Upper lobe of left lung (tissue), 6 donors: Measurements from ENCODE around the gene LAMA5. TPM values are rescaled to one million over a fixed set of nuclear protein-coding genes. Genes with fewer than 3 reads are reported as not detected.

ENCODE experiments used
- ATAC-seq, 2 donors: fragments of 200-7000 bp; cut with Tn5 transposase; one replicate each; pipeline ENCODE4 v1.9.1; 2022; ENCODE audit warnings: mild to moderate bottlenecking in 2 of 2, moderate library complexity in 2 of 2; ENCODE audit not compliant: low FRiP score in 2 of 2
- DNase-seq, 2 donors: peaks; one replicate each; pipeline ENCODE4 v3.0.0-alpha.2; 2019 to 2020
- H3K27ac ChIP-seq, 4 donors: fragments of 200-600 bp; sonication (generic); one replicate each; pipeline ENCODE4 v1.5.1; 2016 to 2019
- H3K27me3 ChIP-seq, 4 donors: fragments of 200-600 bp; sonication (generic); one replicate each; pipeline ENCODE4 v1.5.1; 2017 to 2019
- H3K36me3 ChIP-seq, 4 donors: fragments of 200-600 bp; sonication (generic); one replicate each; pipeline ENCODE4 v1.5.1; 2016 to 2019
- H3K4me1 ChIP-seq, 4 donors: fragments of 200-600 bp; sonication (generic); one replicate each; pipeline ENCODE4 v1.5.1; 2018 to 2019
- H3K4me3 ChIP-seq, 4 donors: fragments of 200-600 bp; sonication (generic); one replicate each; pipeline ENCODE4 v1.5.1; 2017 to 2019; ENCODE audit warnings: mild to moderate bottlenecking in 2 of 4, moderate library complexity in 1 of 4
- H3K9me3 ChIP-seq, 4 donors: fragments of 200-600 bp; sonication (generic); one replicate each; pipeline ENCODE4 v1.5.1; 2018 to 2019
- CTCF ChIP-seq, 6 experiments: fragments of 450-650 bp in 4 of 6; fragments of 200-600 bp in 2 of 6; sonication (generic) in 2 of 6; IDR thresholded peaks; one replicate each; pipeline ENCODE4 v1.5.1; 2016 to 2019; ENCODE audit warnings: antibody characterized with exemption in 6 of 6
- EP300 ChIP-seq, 4 donors: sonication (generic); formaldehyde crosslinking; IDR thresholded peaks; one replicate each; pipeline ENCODE4 v1.5.1; 2017; ENCODE audit warnings: antibody characterized with exemption in 4 of 4, control low read depth in 2 of 4
- POLR2A ChIP-seq, 4 donors: fragments of 450-650 bp; IDR thresholded peaks; one replicate each; pipeline ENCODE4 v1.5.1; 2016 to 2017; ENCODE audit warnings: antibody characterized with exemption in 4 of 4, mild to moderate bottlenecking in 2 of 4
- POLR2AphosphoS5 ChIP-seq, 2 donors: sonication (generic); formaldehyde crosslinking; IDR thresholded peaks; one replicate each; pipeline ENCODE4 v1.5.1; 2017; ENCODE audit warnings: antibody characterized with exemption in 2 of 2
- WGBS, 2 donors: methylation state at CpG; one replicate each; pipeline ENCODE4 v1.1.5; 2017 to 2018; 5-methylcytosine and 5-hydroxymethylcytosine counted together
- total RNA-seq, 6 donors: library from RNA; depleted of rRNA in 4 of 6; stranded (reverse); fragments of >200 nt in 4 of 6; gene quantifications; one replicate each; pipeline versions ENCODE4 v1.1.0 to v1.2.1, GENCODE V29; 2016 to 2021
- donor health status: DM: no; HTN: no; CAD: no; lungs with moderate emphysema.
- donor health status: DM: no; HTN: yes; CAD: no; lungs with severe emphysema.

LAMA5 gene
- total RNA-seq, 6 donors from 2014 or later: 176 to 1,019 (median 307) TPM

- TF ChIP-seq POLR2A (IDR thresholded peaks at IDR 0.05): no peak
- TF ChIP-seq POLR2AphosphoS5 (IDR thresholded peaks at IDR 0.05): no peak
- TF ChIP-seq CTCF (IDR thresholded peaks at IDR 0.05): no peak
- TF ChIP-seq EP300 (IDR thresholded peaks at IDR 0.05): no peak
- 87 to 92% methylated on average over 11 to 25 of the region's 25 CpGs for WGBS, 2 donors
These were observed 52.3 kb downstream of the LAMA5 start for GRCh38 chr20:62314711-62315302.

GRCh38 chr20:62314339-62314638 lies 52.8 kb downstream of the LAMA5 start:
- H3K36me3 ChIP-seq: peaks cover 41 to 94% (median 89%) of the 10 kb centered on the region in 4 donors
- H3K9me3 ChIP-seq: no peaks in the 10 kb centered on the region
- no peak overlapping the region for H3K27ac ChIP-seq
- TF ChIP-seq POLR2AphosphoS5 (IDR thresholded peaks at IDR 0.05): no peak
- no peak for TF ChIP-seq POLR2A (IDR thresholded peaks at IDR 0.05)
- no peak for TF ChIP-seq EP300 (IDR thresholded peaks at IDR 0.05)
- no peak for TF ChIP-seq CTCF (IDR thresholded peaks at IDR 0.05)
- H3K4me3 ChIP-seq: no peak overlapping the region
- no peak for DNase-seq
- no peaks in the 10 kb centered on the region for H3K27me3 ChIP-seq
- ATAC-seq: no peak
- 88 to 93% methylated on average over 2 to 12 of the region's 12 CpGs for WGBS, 2 donors
- H3K4me1 ChIP-seq: no peaks in the 10 kb centered on the region

More at GRCh38 chr20:62314711-62315302, 52.3 kb downstream of the LAMA5 start:
- H3K36me3 ChIP-seq: peaks cover 44 to 94% (median 89%) of the 10 kb centered on the region in 4 donors
- no peaks in the 10 kb centered on the region for H3K4me1 ChIP-seq
- ATAC-seq (no peak), DNase-seq (peak in 1 of 2 donors; percentile 77)
- H3K4me3 ChIP-seq: no peak overlapping the region
- no peak overlapping the region for H3K27ac ChIP-seq
- no peaks in the 10 kb centered on the region for H3K27me3 ChIP-seq
- no peaks in the 10 kb centered on the region for H3K9me3 ChIP-seq

GRCh38 chr20:62313460-62314338 lies 53.4 kb downstream of the LAMA5 start:
- Histone ChIP-seq H3K27me3 (no peaks in the 10 kb centered on the region), H3K4me1 (no peaks in the 10 kb centered on the region), H3K4me3 (no peak overlapping the region), H3K9me3 (no peaks in the 10 kb centered on the region), H3K27ac (no peak overlapping the region), H3K36me3 (peaks cover 43 to 94% (median 88%) of the 10 kb centered on the region in 4 donors)
- 90 to 93% methylated on average over 36 to 55 of the region's 55 CpGs for WGBS, 2 donors
- ATAC-seq: no peak
- no peak for TF ChIP-seq POLR2A (IDR thresholded peaks at IDR 0.05)
- DNase-seq: peak in 1 of 2 donors; percentile 79

DNA sequence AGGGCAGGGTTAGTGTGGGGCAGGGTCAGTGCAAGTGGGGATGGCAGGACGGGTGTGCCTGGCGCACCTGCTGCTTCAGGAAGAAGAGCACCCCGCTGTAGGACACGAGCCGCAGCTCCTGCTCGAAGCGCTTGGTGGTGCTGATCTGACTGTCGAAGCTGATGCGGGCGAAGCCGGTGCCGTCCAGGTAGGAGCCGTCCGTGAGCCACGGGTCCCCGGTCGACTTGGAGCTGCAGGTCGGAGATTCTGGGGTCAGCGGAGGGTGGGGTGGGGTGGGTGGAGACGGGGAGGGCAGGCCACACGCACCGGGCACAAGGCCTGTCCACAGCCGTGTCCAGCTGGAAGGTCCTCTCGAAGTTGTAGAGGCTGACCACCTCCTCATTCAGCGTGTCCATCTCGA lies 54.1 kb downstream of the LAMA5 start:
- Histone ChIP-seq H3K36me3 (peaks cover 50 to 96% (median 90%) of the 10 kb centered on the region in 4 donors), H3K4me1 (no peaks in the 10 kb centered on the region), H3K4me3 (no peak overlapping the region), H3K27ac (no peak overlapping the region), H3K27me3 (no peaks in the 10 kb centered on the region), H3K9me3 (no peaks in the 10 kb centered on the region)
- ATAC-seq: no peak
- WGBS, 2 donors: 89 to 95% methylated on average over 17 to 26 of the region's 26 CpGs
- TF ChIP-seq POLR2A (IDR thresholded peaks at IDR 0.05): no peak
- TF ChIP-seq CTCF (IDR thresholded peaks at IDR 0.05): no peak
- no peak for TF ChIP-seq POLR2AphosphoS5 (IDR thresholded peaks at IDR 0.05)
- no peak for TF ChIP-seq EP300 (IDR thresholded peaks at IDR 0.05)
- peak in 1 of 2 donors; percentile 69 for DNase-seq

GRCh38 chr20:62312662-62312977 lies 54.5 kb downstream of the LAMA5 start:
- H3K27me3 ChIP-seq: no peaks in the 10 kb centered on the region
- TF ChIP-seq EP300 (IDR thresholded peaks at IDR 0.05) (no peak), POLR2AphosphoS5 (IDR thresholded peaks at IDR 0.05) (no peak), CTCF (IDR thresholded peaks at IDR 0.05) (no peak), POLR2A (IDR thresholded peaks at IDR 0.05) (no peak)
- no peak overlapping the region for H3K4me3 ChIP-seq
- DNase-seq: peak in 1 of 2 donors; percentile 74
- no peaks in the 10 kb centered on the region for H3K9me3 ChIP-seq
- WGBS, 2 donors: 97% methylated on average over 13 to 16 of the region's 16 CpGs
- H3K27ac ChIP-seq: no peak overlapping the region
- H3K36me3 ChIP-seq: peaks cover 54 to 98% (median 94%) of the 10 kb centered on the region in 4 donors
- no peak for ATAC-seq
- H3K4me1 ChIP-seq: no peaks in the 10 kb centered on the region
